8988T (cell line): ENCODE data around the gene ROBO4.

Experiments
- DNase-seq: peaks from one replicate; pipeline ENCODE4 v3.0.0; 2011

The ROBO4 gene

GRCh38 chr11:124839128-124839971 lies 58.3 kb downstream of the ROBO4 start:
- no peak for DNase-seq

- DNase-seq, result no peak
Observed at GRCh38 chr11:124838805-124839127, 58.9 kb downstream of the ROBO4 start.

- DNase-seq, result peak; percentile 74
Observed at GRCh38 chr11:124837491-124837856, 60.2 kb downstream of the ROBO4 start.

- DNase-seq, result no peak
Observed at GRCh38 chr11:124835918-124836317, 61.7 kb downstream of the ROBO4 start.

- DNase-seq, result no peak
Observed at GRCh38 chr11:124834526-124835180, 63.0 kb downstream of the ROBO4 start.
